ENCODE measurements around the gene MACROH2A1.

The MACROH2A1 gene

GRCh38 chr5:135423846-135424168 lies 24.8 kb upstream of the MACROH2A1 start:
- TF ChIP-seq CTCF (conservative IDR thresholded peaks at IDR 0.05; ENCODE audit: low read depth): no peak
- no peak overlapping the region for H3K27ac ChIP-seq
- no peak for DNase-seq (ENCODE audit: low spot score)
- ChIA-PET CTCF (interaction anchor here (0.7 to 1.2 kb wide), 2 partner anchors 15 to 142 kb away, joined by 3 to 5 read pairs; no protein-coding TSS in a partner anchor), POLR2A (ENCODE audit: low non-redundant PET) (no interaction called here)

GRCh38 chr5:135423146-135423845 lies 24.3 kb upstream of the MACROH2A1 start:
- no peak for DNase-seq (ENCODE audit: low spot score)
- no peak overlapping the region for H3K27ac ChIP-seq
- CTCF ChIA-PET: interaction anchor here (0.6 to 1.2 kb wide), 4 partner anchors 15 to 143 kb away, joined by 3 to 5 read pairs (median 3); no protein-coding TSS in a partner anchor
- POLR2A ChIA-PET (ENCODE audit: low non-redundant PET): no interaction called here
- no peak for TF ChIP-seq CTCF (conservative IDR thresholded peaks at IDR 0.05; ENCODE audit: low read depth)

GRCh38 chr5:135422419-135422818 lies 23.4 kb upstream of the MACROH2A1 start:
- DNase-seq (ENCODE audit: low spot score): no peak
- H3K27ac ChIP-seq: no peak overlapping the region
- TF ChIP-seq CTCF (conservative IDR thresholded peaks at IDR 0.05; ENCODE audit: low read depth): no peak
- POLR2A ChIA-PET (ENCODE audit: low non-redundant PET): no interaction called here
- CTCF ChIA-PET: interaction anchor here (0.5 to 0.6 kb wide), 2 partner anchors 451 to 751 kb away, joined by 3 to 5 read pairs; no protein-coding TSS in a partner anchor

GRCh38 chr5:135417083-135417482 lies 18.1 kb upstream of the MACROH2A1 start:
- no peak overlapping the region for H3K27ac ChIP-seq
- no peak for TF ChIP-seq CTCF (conservative IDR thresholded peaks at IDR 0.05; ENCODE audit: low read depth)
- ChIA-PET CTCF (interaction anchor here (0.6 kb wide), 1 partner anchor 1605 kb away, joined by 3 read pairs; no protein-coding TSS in a partner anchor), POLR2A (ENCODE audit: low non-redundant PET) (no interaction called here)
- no peak for DNase-seq (ENCODE audit: low spot score)

GRCh38 chr5:135405082-135405481 lies 6.1 kb upstream of the MACROH2A1 start:
- no peak for DNase-seq (ENCODE audit: low spot score)
- no peak for TF ChIP-seq CTCF (conservative IDR thresholded peaks at IDR 0.05; ENCODE audit: low read depth)
- POLR2A ChIA-PET (ENCODE audit: low non-redundant PET): no interaction called here
- CTCF ChIA-PET: interaction anchor here (0.5 to 1.4 kb wide), 4 partner anchors 16 to 66 kb away, joined by 3 to 4 read pairs (median 3); no protein-coding TSS in a partner anchor
- H3K27ac ChIP-seq: no peak overlapping the region

GRCh38 chr5:135402031-135402430 lies 3.0 kb upstream of the MACROH2A1 start:
- no peak for DNase-seq (ENCODE audit: low spot score)
- POLR2A ChIA-PET (ENCODE audit: low non-redundant PET): no interaction called here
- H3K27ac ChIP-seq: no peak overlapping the region
- CTCF ChIA-PET: interaction anchor here (0.6 kb wide), 1 partner anchor 150 kb away, joined by 3 read pairs; no protein-coding TSS in a partner anchor
- TF ChIP-seq CTCF (conservative IDR thresholded peaks at IDR 0.05; ENCODE audit: low read depth): no peak

Data from RWPE1 (cell line).